A673 (cell line): Measurements from ENCODE around the gene CTNNBL1. TPM values are rescaled to one million over a fixed set of nuclear protein-coding genes. Genes with fewer than 3 reads are reported as not detected.

Source experiments
- BruUV-seq: library from RNA; stranded (reverse); fragments of 400-500 nt; replicated peaks from 2 replicates; lab custom pipeline; 2021; lab: Mats Ljungman, UMichigan
- CTCF ChIA-PET: fragments of 300-600 bp; sonication (Branson Sonifier 250); formaldehyde crosslinking; loops from one replicate; lab custom pipeline; 2022; ENCODE audit warnings: antibody characterized with exemption; lab: Charles Lee
- POLR2A ChIA-PET: fragments of 300-600 bp; sonication (Branson Sonifier 250); formaldehyde crosslinking; loops from one replicate; lab custom pipeline; 2022; ENCODE audit warnings: antibody characterized with exemption; ENCODE audit not compliant: low non-redundant PET; lab: Charles Lee
- DNase-seq: peaks from one replicate; pipeline ENCODE4 v3.0.0-alpha.2; 2015; ENCODE audit warnings: low spot score
- H3K27ac ChIP-seq: fragments of 200-600 bp; sonication (generic); 2 replicates; pipeline ENCODE4 v1.5.1; 2016; ENCODE audit warnings: mixed run types, low read depth, mild to moderate bottlenecking, mixed read lengths, antibody characterized with exemption, low read length; ENCODE audit not compliant: poor library complexity, severe bottlenecking
- H3K27me3 ChIP-seq: fragments of 200-600 bp; sonication (generic); replicated peaks from 2 replicates; pipeline ENCODE4 v1.6.1; 2017; ENCODE audit warnings: mixed run types, low read depth, mild to moderate bottlenecking, mixed read lengths, antibody characterized with exemption, low read length; ENCODE audit not compliant: insufficient read depth, poor library complexity
- H3K36me3 ChIP-seq: fragments of 200-600 bp; sonication (generic); 2 replicates; pipeline ENCODE4 v1.6.1; 2016; ENCODE audit warnings: mixed run types, mild to moderate bottlenecking, mixed read lengths, antibody characterized with exemption, low read length; ENCODE audit not compliant: insufficient read depth, poor library complexity, severe bottlenecking
- H3K4me1 ChIP-seq: fragments of 200-600 bp; sonication (generic); 2 replicates; pipeline ENCODE4 v1.6.1; 2017; ENCODE audit warnings: mixed run types, mild to moderate bottlenecking, mixed read lengths, antibody characterized with exemption, low read length; ENCODE audit not compliant: insufficient read depth, poor library complexity, severe bottlenecking
- H3K4me3 ChIP-seq: fragments of 200-600 bp; sonication (generic); 2 replicates; pipeline ENCODE4 v1.5.1; 2016; ENCODE audit warnings: low read depth, mixed run types, mild to moderate bottlenecking, mixed read lengths, low read length; ENCODE audit not compliant: poor library complexity, severe bottlenecking
- H3K9me3 ChIP-seq: fragments of 200-600 bp; sonication (generic); 2 replicates; pipeline ENCODE4 v1.6.1; 2016; ENCODE audit warnings: mixed run types, low read depth, mild to moderate bottlenecking, mixed read lengths, antibody characterized with exemption, low read length; ENCODE audit not compliant: poor library complexity, severe bottlenecking
- EZH2 ChIP-seq: fragments of 200-600 bp; sonication (generic); IDR thresholded peaks from 2 replicates; pipeline ENCODE4 v1.6.1; 2017; ENCODE audit warnings: borderline replicate concordance, low read depth, mild to moderate bottlenecking, mixed read lengths, antibody characterized with exemption, low read length; ENCODE audit not compliant: poor library complexity, severe bottlenecking
- intact Hi-C: fragments of 100-400 bp; cut with micrococcal nuclease; formaldehyde crosslinking; loops from one replicate; pipeline ENCODE4 v1.10.0; 2022; ENCODE audit not compliant: unreplicated experiment
- total RNA-seq: library from RNA; stranded (reverse); gene quantifications from 2 replicates; pipeline ENCODE4 v1.2.3, GENCODE V29; 2021
- TF ChIP-seq, protein P1 (sequence below): fragments of 300-800, 200-600 bp; sonication (generic); conservative IDR thresholded peaks from 2 replicates; pipeline ENCODE4 v1.5.1; 2017; ENCODE audit warnings: low read depth, mild to moderate bottlenecking, antibody characterized with exemption, low read length, moderate library complexity, mixed read lengths

CTNNBL1 gene
- total RNA-seq, 1 experiment from 2014 or later = 88.5 TPM

DNA sequence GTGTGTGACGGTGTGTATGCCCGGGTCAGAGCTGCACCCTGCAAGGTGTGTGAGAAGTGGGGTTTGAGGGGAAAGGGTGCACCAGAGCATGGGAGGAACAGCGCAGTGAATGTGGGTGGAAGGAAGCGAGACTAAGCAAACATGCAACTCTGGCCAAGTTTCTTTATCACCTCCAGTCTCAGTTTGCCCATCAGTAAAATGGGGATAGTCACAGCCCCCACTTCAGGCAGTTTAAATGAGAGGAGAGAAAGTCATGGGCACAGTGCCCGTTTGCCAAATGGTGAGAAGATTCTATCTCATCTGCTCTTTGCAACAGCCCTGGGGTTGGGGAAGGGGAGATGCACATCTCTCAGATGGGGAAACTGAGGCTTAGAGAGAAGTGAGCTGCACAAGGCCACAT is 196.3 kb downstream of the CTNNBL1 start:
- H3K36me3 ChIP-seq = no peaks in the 10 kb centered on the region
- no peak overlapping the region for H3K27ac ChIP-seq
- H3K4me1 ChIP-seq = peaks cover 12% of the 10 kb centered on the region
- H3K4me3 ChIP-seq = no peak overlapping the region
- POLR2A ChIA-PET = no interaction called here
- CTCF ChIA-PET = no interaction called here
- TF ChIP-seq, protein P1, sequence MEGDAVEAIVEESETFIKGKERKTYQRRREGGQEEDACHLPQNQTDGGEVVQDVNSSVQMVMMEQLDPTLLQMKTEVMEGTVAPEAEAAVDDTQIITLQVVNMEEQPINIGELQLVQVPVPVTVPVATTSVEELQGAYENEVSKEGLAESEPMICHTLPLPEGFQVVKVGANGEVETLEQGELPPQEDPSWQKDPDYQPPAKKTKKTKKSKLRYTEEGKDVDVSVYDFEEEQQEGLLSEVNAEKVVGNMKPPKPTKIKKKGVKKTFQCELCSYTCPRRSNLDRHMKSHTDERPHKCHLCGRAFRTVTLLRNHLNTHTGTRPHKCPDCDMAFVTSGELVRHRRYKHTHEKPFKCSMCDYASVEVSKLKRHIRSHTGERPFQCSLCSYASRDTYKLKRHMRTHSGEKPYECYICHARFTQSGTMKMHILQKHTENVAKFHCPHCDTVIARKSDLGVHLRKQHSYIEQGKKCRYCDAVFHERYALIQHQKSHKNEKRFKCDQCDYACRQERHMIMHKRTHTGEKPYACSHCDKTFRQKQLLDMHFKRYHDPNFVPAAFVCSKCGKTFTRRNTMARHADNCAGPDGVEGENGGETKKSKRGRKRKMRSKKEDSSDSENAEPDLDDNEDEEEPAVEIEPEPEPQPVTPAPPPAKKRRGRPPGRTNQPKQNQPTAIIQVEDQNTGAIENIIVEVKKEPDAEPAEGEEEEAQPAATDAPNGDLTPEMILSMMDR = no peak
- TF ChIP-seq EZH2 = no peak
- BruUV-seq = no TSS peak
- H3K27me3 ChIP-seq = no peaks in the 10 kb centered on the region
- DNase-seq = no peak
- no peaks in the 10 kb centered on the region for H3K9me3 ChIP-seq
- intact Hi-C loops = loop anchor here (10.0 kb wide), 1 partner anchor 235 kb away; no protein-coding TSS in a partner anchor

DNA sequence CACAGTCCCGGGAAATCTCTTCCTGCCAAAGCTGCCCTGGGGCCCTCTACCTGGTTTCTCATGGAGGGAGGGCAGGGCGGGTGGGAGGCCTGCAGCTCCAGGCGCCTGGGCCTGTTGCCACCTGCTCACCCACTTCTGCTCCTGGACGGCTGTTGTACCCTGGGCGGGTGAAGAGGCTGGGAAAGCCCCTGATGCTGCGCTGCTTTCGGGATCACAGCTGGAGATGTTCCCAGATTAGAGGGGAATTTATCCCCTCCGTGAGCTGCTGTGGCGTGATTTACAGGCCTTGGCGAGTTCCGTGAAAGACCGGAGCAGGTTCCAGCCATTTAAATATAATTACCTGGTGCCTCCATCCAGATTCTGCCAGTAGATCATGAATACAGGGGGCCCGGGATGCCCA is 196.8 kb downstream of the CTNNBL1 start:
- Histone ChIP-seq H3K27me3 (no peaks in the 10 kb centered on the region), H3K36me3 (no peaks in the 10 kb centered on the region), H3K9me3 (no peaks in the 10 kb centered on the region), H3K4me1 (peaks cover 15% of the 10 kb centered on the region), H3K4me3 (no peak overlapping the region), H3K27ac (no peak overlapping the region)
- ChIA-PET CTCF (no interaction called here), POLR2A (no interaction called here)
- no peak for DNase-seq
- BruUV-seq = no TSS peak
- intact Hi-C loops = loop anchor here (10.0 kb wide), 1 partner anchor 236 kb away; no protein-coding TSS in a partner anchor
- TF ChIP-seq EZH2 = no peak
- TF ChIP-seq, protein P1 = no peak

DNA sequence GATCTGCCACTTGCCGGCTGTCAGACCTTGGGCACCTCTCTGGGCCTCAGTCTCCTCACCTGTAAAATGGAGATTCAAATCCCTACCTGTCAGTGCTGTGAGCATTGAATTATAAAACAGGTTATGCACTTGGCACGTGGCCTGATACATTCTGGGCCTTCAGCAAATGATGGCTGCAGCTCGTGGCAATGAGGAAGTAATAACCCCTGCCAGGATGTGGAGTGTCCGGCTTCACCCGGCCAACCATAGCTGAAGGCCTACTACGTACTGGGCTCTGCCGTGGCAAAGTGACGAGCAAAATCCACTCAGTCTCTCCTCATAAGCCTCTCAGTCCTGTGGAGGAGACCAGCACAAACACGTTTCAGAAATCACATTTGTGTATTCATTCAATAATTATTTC is 198.2 kb downstream of the CTNNBL1 start:
- intact Hi-C loops = loop anchor here (10.0 kb wide), 1 partner anchor 237 kb away; no protein-coding TSS in a partner anchor
- CTCF ChIA-PET = no interaction called here
- no TSS peak for BruUV-seq

More for the DNA sequence above, 198.2 kb downstream of the CTNNBL1 start:
- Histone ChIP-seq H3K4me1 (peaks cover 26% of the 10 kb centered on the region), H3K36me3 (no peaks in the 10 kb centered on the region), H3K27ac (no peak overlapping the region), H3K4me3 (no peak overlapping the region), H3K27me3 (no peaks in the 10 kb centered on the region), H3K9me3 (no peaks in the 10 kb centered on the region)
- DNase-seq = no peak
- POLR2A ChIA-PET = no interaction called here
- no peak for TF ChIP-seq EZH2
- TF ChIP-seq, protein P1 = no peak
